ENCODE measurements around the gene RASD2. TPM values are rescaled to one million over a fixed set of nuclear protein-coding genes. Genes with fewer than 3 reads are reported as not detected.

The RASD2 gene
- total RNA-seq, 4 donors from 2014 or later: 4.7 to 45.9 (median 16.0) TPM

DNA sequence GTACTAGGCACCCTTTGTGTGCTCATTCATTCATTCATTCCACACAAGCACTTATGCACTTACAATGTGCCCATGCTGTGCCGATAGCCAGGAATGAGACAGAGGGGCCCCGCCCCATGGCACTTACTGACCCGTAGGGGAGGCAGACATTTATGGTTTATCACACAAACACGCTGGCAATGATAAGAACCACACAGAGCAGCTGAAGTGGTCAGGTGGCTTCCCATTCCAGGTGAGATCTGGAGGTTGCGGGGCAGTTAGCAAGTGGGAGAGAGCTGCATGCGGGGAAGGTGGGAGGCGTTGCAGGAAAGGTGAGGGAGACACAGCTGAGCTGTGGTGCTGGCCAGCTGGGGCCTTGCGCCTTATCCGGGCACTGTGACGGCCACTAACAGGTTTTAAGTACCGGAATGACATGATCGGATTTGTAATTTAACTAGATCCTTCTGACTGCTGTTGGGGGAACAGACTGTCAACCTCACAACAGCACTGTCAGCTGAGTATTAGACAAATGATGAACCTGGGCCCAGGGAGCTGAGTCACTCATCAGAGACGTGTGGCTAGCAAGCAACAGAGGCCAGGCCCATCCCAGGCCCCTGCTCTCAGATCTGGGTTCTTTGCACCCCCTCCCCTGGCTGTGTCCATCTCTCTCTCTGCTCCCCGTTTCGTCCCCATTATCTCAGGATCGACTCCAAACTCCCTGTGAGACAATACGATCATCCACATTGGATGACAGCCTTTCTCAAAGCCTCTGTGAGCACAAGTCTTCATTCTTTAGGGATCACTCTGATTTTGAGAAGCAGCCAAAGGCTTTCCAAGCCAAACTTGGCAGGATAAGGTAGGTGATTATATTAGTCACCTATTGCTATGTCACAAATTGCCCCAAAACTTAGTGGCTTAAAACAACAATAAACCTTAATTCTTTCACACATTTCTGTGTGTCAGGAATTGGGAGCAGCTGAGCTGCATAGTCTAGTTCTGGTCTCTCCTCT lies 28.4 kb downstream of the RASD2 start:
- no peak overlapping the region for H3K4me3 ChIP-seq
- peak overlapping the region in 3 of 4 donors; percentile 2 to 46 (median 38) for H3K27ac ChIP-seq
- H3K4me1 ChIP-seq: peaks cover 0 to 51% (median 16%) of the 10 kb centered on the region in 3 donors
- TF ChIP-seq, protein P1, sequence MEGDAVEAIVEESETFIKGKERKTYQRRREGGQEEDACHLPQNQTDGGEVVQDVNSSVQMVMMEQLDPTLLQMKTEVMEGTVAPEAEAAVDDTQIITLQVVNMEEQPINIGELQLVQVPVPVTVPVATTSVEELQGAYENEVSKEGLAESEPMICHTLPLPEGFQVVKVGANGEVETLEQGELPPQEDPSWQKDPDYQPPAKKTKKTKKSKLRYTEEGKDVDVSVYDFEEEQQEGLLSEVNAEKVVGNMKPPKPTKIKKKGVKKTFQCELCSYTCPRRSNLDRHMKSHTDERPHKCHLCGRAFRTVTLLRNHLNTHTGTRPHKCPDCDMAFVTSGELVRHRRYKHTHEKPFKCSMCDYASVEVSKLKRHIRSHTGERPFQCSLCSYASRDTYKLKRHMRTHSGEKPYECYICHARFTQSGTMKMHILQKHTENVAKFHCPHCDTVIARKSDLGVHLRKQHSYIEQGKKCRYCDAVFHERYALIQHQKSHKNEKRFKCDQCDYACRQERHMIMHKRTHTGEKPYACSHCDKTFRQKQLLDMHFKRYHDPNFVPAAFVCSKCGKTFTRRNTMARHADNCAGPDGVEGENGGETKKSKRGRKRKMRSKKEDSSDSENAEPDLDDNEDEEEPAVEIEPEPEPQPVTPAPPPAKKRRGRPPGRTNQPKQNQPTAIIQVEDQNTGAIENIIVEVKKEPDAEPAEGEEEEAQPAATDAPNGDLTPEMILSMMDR (IDR thresholded peaks at IDR 0.05): no peak
- no peak for TF ChIP-seq POLR2A (IDR thresholded peaks at IDR 0.05)
- TF ChIP-seq POLR2AphosphoS5 (IDR thresholded peaks at IDR 0.05): no peak
- no peak for TF ChIP-seq EP300 (IDR thresholded peaks at IDR 0.05)
- 52 to 59% methylated on average over 11 to 15 of the region's 17 CpGs for WGBS, 2 donors (ENCODE audit: low coverage in 1 of 2)
- H3K9me3 ChIP-seq: no peaks in the 10 kb centered on the region
- H3K36me3 ChIP-seq: no peaks in the 10 kb centered on the region
- ATAC-seq: no peak
- H3K27me3 ChIP-seq: no peaks in the 10 kb centered on the region

DNA sequence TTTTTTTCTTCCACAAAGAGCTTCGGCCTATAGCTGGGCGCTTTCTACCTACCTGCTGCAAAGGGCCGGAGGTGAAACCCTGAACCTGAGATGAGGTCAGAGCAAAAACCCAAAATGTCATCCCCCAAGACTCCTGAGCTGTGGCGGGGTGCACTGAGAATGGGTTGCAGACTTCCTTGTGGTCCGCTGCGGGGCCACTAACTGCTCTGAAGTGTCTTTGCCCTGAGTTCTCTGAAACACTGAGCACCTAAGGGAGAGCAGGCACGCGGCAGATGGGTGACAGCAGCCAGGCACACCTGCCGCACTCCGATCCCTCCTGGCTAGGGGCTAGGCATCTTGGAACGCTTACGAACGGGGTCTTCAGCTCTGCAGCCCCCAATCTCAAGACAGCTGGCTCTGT lies 29.3 kb downstream of the RASD2 start:
- Histone ChIP-seq H3K9me3 (no peaks in the 10 kb centered on the region), H3K36me3 (no peaks in the 10 kb centered on the region), H3K4me3 (no peak overlapping the region), H3K27me3 (no peaks in the 10 kb centered on the region), H3K4me1 (peaks cover 0 to 43% (median 9%) of the 10 kb centered on the region in 3 donors), H3K27ac (peak overlapping the region in 1 of 4 donors; percentile 38)
- 100% methylated on average over 1 of the region's 13 CpGs; no CpG with 5 or more reads in 1 of the 2 donors for WGBS, 2 donors (ENCODE audit: low coverage in 1 of 2)
- TF ChIP-seq POLR2A (IDR thresholded peaks at IDR 0.05) (no peak), POLR2AphosphoS5 (IDR thresholded peaks at IDR 0.05) (no peak), EP300 (IDR thresholded peaks at IDR 0.05) (no peak)
- TF ChIP-seq, protein P1 (IDR thresholded peaks at IDR 0.05): no peak
- no peak for ATAC-seq

DNA sequence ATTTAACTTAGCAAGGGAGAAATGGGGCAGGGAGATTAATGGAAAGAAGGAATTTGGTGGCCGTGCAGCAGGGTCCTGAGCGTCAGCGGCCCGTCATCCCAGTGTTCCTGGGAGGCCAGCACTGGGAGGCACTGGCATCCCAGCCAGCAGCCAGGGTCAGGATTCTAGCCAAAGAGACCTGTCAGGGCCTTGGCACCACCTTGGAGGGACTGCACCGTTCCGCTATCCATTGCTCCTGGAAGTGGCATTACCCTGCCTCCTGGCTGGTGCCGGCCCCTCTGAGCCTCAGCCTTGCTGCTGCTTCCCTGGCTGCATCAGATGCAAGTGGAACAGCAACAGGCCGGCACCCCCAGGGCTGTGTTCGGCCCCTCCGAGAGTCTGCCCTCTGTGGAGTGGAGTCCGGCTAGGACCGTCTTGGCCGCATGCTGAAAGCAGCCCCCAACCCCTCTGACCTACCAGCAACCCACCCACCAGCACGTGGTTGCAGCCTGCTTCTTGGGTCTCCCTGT lies 30.1 kb downstream of the RASD2 start:
- peaks cover 0 to 34% (median under 1%) of the 10 kb centered on the region in 3 donors for H3K4me1 ChIP-seq
- ATAC-seq: no peak
- no peak for TF ChIP-seq POLR2A (IDR thresholded peaks at IDR 0.05)
- no peak for TF ChIP-seq EP300 (IDR thresholded peaks at IDR 0.05)
- TF ChIP-seq, protein P1 (IDR thresholded peaks at IDR 0.05): no peak
- TF ChIP-seq POLR2AphosphoS5 (IDR thresholded peaks at IDR 0.05): no peak
- no peak overlapping the region for H3K4me3 ChIP-seq
- no peaks in the 10 kb centered on the region for H3K27me3 ChIP-seq
- no peaks in the 10 kb centered on the region for H3K36me3 ChIP-seq
- WGBS, 2 donors (ENCODE audit: low coverage in 1 of 2): 70 to 95% methylated on average over 2 to 14 of the region's 14 CpGs
- H3K27ac ChIP-seq: no peak overlapping the region
- H3K9me3 ChIP-seq: no peaks in the 10 kb centered on the region

DNA sequence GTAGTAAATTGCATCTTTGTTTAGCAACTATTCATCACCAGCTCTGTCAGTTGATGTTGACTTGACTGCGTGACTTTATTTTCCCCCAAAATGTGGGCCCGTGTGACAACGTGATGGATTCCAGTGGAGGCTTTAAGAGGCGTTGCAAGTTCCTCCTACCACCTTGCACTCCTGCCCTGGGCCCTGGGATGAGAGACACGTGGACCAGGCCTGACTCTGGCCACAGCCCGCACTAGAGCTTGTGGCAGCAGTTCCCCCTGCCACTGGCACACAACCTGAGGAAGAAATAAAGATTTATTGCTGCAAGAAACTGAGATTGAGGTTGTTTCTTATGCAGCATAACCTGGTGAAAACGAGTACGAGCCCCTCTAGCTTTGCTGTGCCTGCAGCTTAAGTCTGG lies 31.9 kb downstream of the RASD2 start:
- H3K36me3 ChIP-seq: no peaks in the 10 kb centered on the region
- H3K4me1 ChIP-seq: peaks cover 0 to 25% (median 0%) of the 10 kb centered on the region in 3 donors
- no peaks in the 10 kb centered on the region for H3K9me3 ChIP-seq
- TF ChIP-seq, protein P1 (IDR thresholded peaks at IDR 0.05): no peak
- TF ChIP-seq POLR2AphosphoS5 (IDR thresholded peaks at IDR 0.05) (no peak), POLR2A (IDR thresholded peaks at IDR 0.05) (no peak), EP300 (IDR thresholded peaks at IDR 0.05) (no peak)
- 81 to 90% methylated on average over 2 to 8 of the region's 8 CpGs for whole genome bisulfite sequencing, 2 donors (ENCODE audit: low coverage in 1 of 2)
- H3K27me3 ChIP-seq: no peaks in the 10 kb centered on the region
- ATAC-seq: no peak
- no peak overlapping the region for H3K27ac ChIP-seq
- H3K4me3 ChIP-seq: no peak overlapping the region
